K562 (cell line): ENCODE data around the gene POU2F3.

ENCODE experiments used
- ATF1 ChIP-seq, 2 experiments: fragments of 450-650 bp in 1 of 2; IDR thresholded peaks; 2 replicates each; pipeline ENCODE4 v1.6.1; 2016; ENCODE audit warnings: missing compliant biosample characterization in 1 of 2, missing genetic modification characterization in 1 of 2
- ATF3 ChIP-seq, 2 experiments: fragments of 450-650 bp in 1 of 2; sonication (generic) in 1 of 2; formaldehyde crosslinking in 1 of 2; IDR thresholded peaks in 1 of 2; conservative IDR thresholded peaks in 1 of 2; 2 replicates each; pipeline versions ENCODE4 v1.6.1 to v1.8.1; 2016 to 2023; ENCODE audit warnings: mild to moderate bottlenecking in 2 of 2, moderate library complexity in 2 of 2, inconsistent platforms in 1 of 2, missing genetic modification reagents in 1 of 2
- CBX5 ChIP-seq: IDR thresholded peaks from 2 replicates; pipeline ENCODE4 v1.6.1; 2014; ENCODE audit warnings: low read depth, borderline replicate concordance
- CTCF ChIP-seq, 3 experiments: IDR thresholded peaks in 2 of 3; conservative IDR thresholded peaks in 1 of 3; 2 replicates each; pipeline ENCODE4 v1.5.1; 2011 to 2012; ENCODE audit warnings: low read length in 3 of 3, mild to moderate bottlenecking in 3 of 3, control low read depth in 2 of 3, improper control_type of control experiment in 1 of 3, inconsistent platforms in 1 of 3, low read depth in 1 of 3, mixed read lengths in 1 of 3, moderate library complexity in 1 of 3; ENCODE audit not compliant: insufficient read depth in 2 of 3
- EP300 ChIP-seq: IDR thresholded peaks from 2 replicates; pipeline ENCODE4 v1.6.1; 2012; ENCODE audit warnings: low read length, improper control_type of control experiment
- KAT8 ChIP-seq: fragments of 450-650 bp; IDR thresholded peaks from 2 replicates; pipeline ENCODE4 v1.6.1; 2016; ENCODE audit warnings: low read depth, mild to moderate bottlenecking
- MTA3 ChIP-seq: fragments of 450-650 bp; formaldehyde crosslinking; IDR thresholded peaks from 2 replicates; pipeline ENCODE4 v1.6.1; 2017; ENCODE audit warnings: mild to moderate bottlenecking, borderline replicate concordance
- MTF1 ChIP-seq: fragments of 250-450 bp; sonication (Bioruptor Pico); IDR thresholded peaks from 2 replicates; pipeline ENCODE4 v1.9.0; 2021; ENCODE audit warnings: moderate library complexity, mild to moderate bottlenecking, inconsistent platforms, borderline replicate concordance
- MYC ChIP-seq, 2 experiments: fragments of 250-450 bp in 1 of 2; sonication (Bioruptor Pico) in 1 of 2; IDR thresholded peaks; 2 replicates each; pipeline versions ENCODE4 v1.5.1 to v1.6.1; 2012 to 2021; ENCODE audit warnings: low read depth in 2 of 2, borderline replicate concordance in 1 of 2, improper control_type of control experiment in 1 of 2, low read length in 1 of 2, mild to moderate bottlenecking in 1 of 2, moderate library complexity in 1 of 2
- NRF1 ChIP-seq, 2 experiments: fragments of 450-650 bp; IDR thresholded peaks in 1 of 2; conservative IDR thresholded peaks in 1 of 2; 2 replicates each; pipeline ENCODE4 v1.6.1; 2014; ENCODE audit warnings: mild to moderate bottlenecking in 2 of 2
- POLR2A ChIP-seq: fragments of 450-650 bp; conservative IDR thresholded peaks from 2 replicates; pipeline ENCODE4 v1.6.1; 2016
- TCF3 ChIP-seq: sonication (generic); formaldehyde crosslinking; IDR thresholded peaks from 2 replicates; pipeline ENCODE4 v1.4.0; 2020; ENCODE audit warnings: mild to moderate bottlenecking, missing genetic modification reagents
- ZNF644 ChIP-seq: fragments of 200-800 bp; sonication (Bioruptor generic); IDR thresholded peaks from 2 replicates; pipeline ENCODE4 v1.6.1; 2016; ENCODE audit warnings: low read depth, missing genetic modification characterization, missing compliant biosample characterization
- ZNF830 ChIP-seq: fragments of 250-450 bp; sonication (Bioruptor Pico); IDR thresholded peaks from 2 replicates; pipeline ENCODE4 v1.5.0; 2021; ENCODE audit warnings: mild to moderate bottlenecking

- no peak for TF ChIP-seq MTA3
- TF ChIP-seq KAT8, result no peak
- no peak for TF ChIP-seq ATF1 (CRISPR knock-in tag; IDR thresholded peaks at IDR 0.05)
- TF ChIP-seq ATF1 (tag; IDR thresholded peaks at IDR 0.05), result no peak
- no peak for TF ChIP-seq CTCF (IDR thresholded peaks at IDR 0.05 in 2 of 3, conservative IDR thresholded peaks at IDR 0.05 in 1 of 3; ENCODE audit: insufficient read depth in 2 of 3, low read depth in 1 of 3, low read length in 3 of 3)
- TF ChIP-seq POLR2A, result no peak
- TF ChIP-seq ZNF830 (CRISPR knock-in tag), result no peak
- no peak for TF ChIP-seq NRF1 (conservative IDR thresholded peaks at IDR 0.05 in 1 of 2, IDR thresholded peaks at IDR 0.05 in 1 of 2)
- no peak for TF ChIP-seq EP300
- no peak for TF ChIP-seq TCF3
- no peak for TF ChIP-seq ATF3 (IDR thresholded peaks at IDR 0.05)
- no peak for TF ChIP-seq ATF3 (CRISPR knock-in tag; conservative IDR thresholded peaks at IDR 0.05)
- no peak for TF ChIP-seq MTF1 (CRISPR knock-in tag)
- no peak for TF ChIP-seq ZNF644 (tag)
- TF ChIP-seq CBX5, result no peak
- no peak for TF ChIP-seq MYC (IDR thresholded peaks at IDR 0.05; ENCODE audit: low read depth, low read length)
- no peak for TF ChIP-seq MYC (CRISPR knock-in tag; IDR thresholded peaks at IDR 0.05; ENCODE audit: borderline replicate concordance, low read depth)
These were observed 36.3 kb upstream of the POU2F3 start for GRCh38 chr11:120203626-120204025.
